Psoas muscle (tissue), 8 donors: ENCODE measurements around the gene MAP3K6. TPM values are rescaled to one million over a fixed set of nuclear protein-coding genes. Genes with fewer than 3 reads are reported as not detected.

ENCODE experiments used
- ATAC-seq, 4 donors: fragments of 200-7000 bp; cut with Tn5 transposase; one replicate each; pipeline ENCODE4 v1.9.1; 2020; ENCODE audit warnings: moderate library complexity in 3 of 4, mild to moderate bottlenecking in 2 of 4
- DNase-seq, 2 donors: peaks; one replicate each; pipeline ENCODE4 v3.0.0-alpha.2; 2020
- H3K27ac ChIP-seq: fragments of 200-600 bp; one replicate; pipeline ENCODE4 v1.8.0; 2022
- H3K27me3 ChIP-seq, 3 donors: fragments of 200-600 bp in 1 of 3; one replicate each; pipeline versions ENCODE4 v1.6.1 to v1.8.0; 2013 to 2022; ENCODE audit warnings: low read length in 2 of 3, mild to moderate bottlenecking in 2 of 3, moderate library complexity in 1 of 3; ENCODE audit not compliant: insufficient read depth in 3 of 3
- H3K36me3 ChIP-seq, 2 donors: fragments of 200-600 bp in 1 of 2; one replicate each; pipeline versions ENCODE4 v1.6.1 to v1.8.0; 2013 to 2022; ENCODE audit warnings: low read depth in 1 of 2, mild to moderate bottlenecking in 1 of 2, moderate library complexity in 1 of 2; ENCODE audit not compliant: insufficient read depth in 1 of 2
- H3K4me1 ChIP-seq: fragments of 200-600 bp; one replicate; pipeline ENCODE4 v1.8.0; 2022
- H3K4me3 ChIP-seq: fragments of 200-600 bp; one replicate; pipeline ENCODE4 v1.8.0; 2022; ENCODE audit warnings: mild to moderate bottlenecking
- H3K9me3 ChIP-seq: fragments of 200-600 bp; one replicate; pipeline ENCODE4 v1.8.0; 2022
- WGBS, 3 donors: extraction: QIAGEN DNeasy Blood & Tissue Kit; methylation state at CpG; one replicate each; pipeline versions ENCODE4 v1.1.6 to v1.1.7; 2013; 5-methylcytosine and 5-hydroxymethylcytosine counted together
- intact Hi-C, 2 donors: fragments of 100-400 bp; cut with DNase I; formaldehyde crosslinking; loops; one replicate each; pipeline versions ENCODE4 v1.11.0 to v1.14.2; 2022
- polyA plus RNA-seq, 3 donors: library from polyadenylated mRNA; stranded (reverse); fragments of 200-250 nt; gene quantifications; one replicate each; pipeline ENCODE4 v1.2.3, GENCODE V29; 2013
- total RNA-seq, 4 donors: library from RNA; stranded (reverse); fragmentation: NEBNext Ultra II Directional in 2 of 4; extraction: Animal tissue kit (Norgen Biotek cat#: 25700) in 2 of 4; gene quantifications; one replicate each; pipeline versions ENCODE4 v1.2.1 to v1.2.4, GENCODE V29; 2021 to 2023
- TF ChIP-seq, protein P1 (sequence below): fragments of 200-600 bp; IDR thresholded peaks from one replicate; pipeline ENCODE4 v1.8.0; 2022; ENCODE audit warnings: antibody characterized with exemption
- donor health status: healthy with polysubstance abuse.
- donor health status: DM: no; HTN: no; CAD: no; lungs with moderate emphysema.
- donor health status: Bipolar disorder and iron deficiency.
- donor health status: healthy.
- donor health status: DM: yes; HTN: yes; CAD: no.
- donor health status: DM: no; HTN: no; CAD: no.
- donor health status: DM: no; HTN: no; CAD: no.
- donor health status: DM: yes; HTN: yes; CAD: no.

MAP3K6 gene
- total and polyA plus RNA-seq, 7 donors: 11.1 to 29.8 (median 17.6) TPM

DNA sequence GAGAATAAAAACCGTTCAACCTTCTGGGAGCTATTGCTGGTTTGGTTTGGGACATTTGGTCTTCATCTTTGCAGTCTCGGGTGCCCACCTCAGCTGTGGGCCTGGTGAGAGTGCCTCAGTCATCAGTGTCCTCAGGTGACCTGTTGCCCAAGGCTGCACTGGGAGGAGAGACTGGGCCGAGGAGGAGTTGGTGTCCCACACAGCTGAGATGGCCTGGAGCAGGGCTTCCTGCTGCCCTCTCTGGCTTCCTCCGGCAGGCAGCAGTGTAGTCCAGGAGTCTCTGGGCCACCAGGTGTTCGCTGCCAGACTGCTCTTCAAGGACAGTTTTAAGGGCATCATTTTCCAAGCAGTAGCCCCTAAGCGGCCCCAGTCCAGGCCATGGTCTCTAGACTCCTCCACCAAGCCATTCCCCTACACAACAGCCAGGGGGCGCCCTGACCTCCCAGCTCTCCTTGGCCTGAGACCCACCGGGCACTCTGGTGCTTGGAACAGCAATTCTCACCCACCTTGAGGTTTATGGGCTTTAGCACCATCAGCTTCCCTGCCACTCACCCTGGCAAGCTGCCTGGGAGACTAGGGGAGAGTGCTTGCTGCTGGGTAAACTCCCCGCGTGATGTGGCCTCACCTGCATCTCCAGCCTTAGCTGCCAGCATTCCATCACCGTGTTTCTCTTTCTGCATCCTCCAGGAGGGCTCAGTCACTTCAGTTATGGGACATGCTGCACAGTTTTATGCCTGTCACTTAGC lies 34.1 kb downstream of the MAP3K6 start:
- no peak overlapping the region for H3K4me3 ChIP-seq
- TF ChIP-seq, protein P1, sequence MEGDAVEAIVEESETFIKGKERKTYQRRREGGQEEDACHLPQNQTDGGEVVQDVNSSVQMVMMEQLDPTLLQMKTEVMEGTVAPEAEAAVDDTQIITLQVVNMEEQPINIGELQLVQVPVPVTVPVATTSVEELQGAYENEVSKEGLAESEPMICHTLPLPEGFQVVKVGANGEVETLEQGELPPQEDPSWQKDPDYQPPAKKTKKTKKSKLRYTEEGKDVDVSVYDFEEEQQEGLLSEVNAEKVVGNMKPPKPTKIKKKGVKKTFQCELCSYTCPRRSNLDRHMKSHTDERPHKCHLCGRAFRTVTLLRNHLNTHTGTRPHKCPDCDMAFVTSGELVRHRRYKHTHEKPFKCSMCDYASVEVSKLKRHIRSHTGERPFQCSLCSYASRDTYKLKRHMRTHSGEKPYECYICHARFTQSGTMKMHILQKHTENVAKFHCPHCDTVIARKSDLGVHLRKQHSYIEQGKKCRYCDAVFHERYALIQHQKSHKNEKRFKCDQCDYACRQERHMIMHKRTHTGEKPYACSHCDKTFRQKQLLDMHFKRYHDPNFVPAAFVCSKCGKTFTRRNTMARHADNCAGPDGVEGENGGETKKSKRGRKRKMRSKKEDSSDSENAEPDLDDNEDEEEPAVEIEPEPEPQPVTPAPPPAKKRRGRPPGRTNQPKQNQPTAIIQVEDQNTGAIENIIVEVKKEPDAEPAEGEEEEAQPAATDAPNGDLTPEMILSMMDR: peak; percentile 73
- peak; percentile 47 to 84 (median 72) for ATAC-seq
- peak; percentile 57 to 68 for DNase-seq
- H3K9me3 ChIP-seq: no peaks in the 10 kb centered on the region
- intact Hi-C loops: no loop called here
- H3K36me3 ChIP-seq: peaks cover 6 to 73% of the 10 kb centered on the region in 2 donors
- H3K27me3 ChIP-seq: no peaks in the 10 kb centered on the region
- peaks cover 5% of the 10 kb centered on the region for H3K4me1 ChIP-seq
- 60 to 65% (median 61%) methylated on average over 11 of the region's 11 CpGs for WGBS, 3 donors
- no peak overlapping the region for H3K27ac ChIP-seq

DNA sequence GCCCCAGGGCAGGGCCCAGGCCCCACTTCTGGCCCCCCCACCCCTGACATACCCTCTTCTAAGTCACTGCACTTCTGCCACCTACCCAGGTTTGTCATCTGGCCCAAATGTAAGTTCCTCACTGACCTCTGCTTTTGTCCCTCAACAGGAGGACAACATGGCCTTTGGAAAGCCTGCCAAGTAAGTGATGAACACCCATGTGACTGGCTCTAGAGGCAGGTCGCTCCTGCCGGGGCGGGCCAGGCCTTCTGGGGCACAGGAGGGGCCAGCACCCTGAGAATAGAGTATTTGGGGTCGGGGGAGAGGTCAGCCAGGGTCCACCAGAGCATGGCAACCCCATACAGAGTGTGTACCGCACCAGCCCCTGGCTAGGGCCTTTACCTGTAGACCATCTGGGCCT lies 34.8 kb downstream of the MAP3K6 start:
- peaks cover 11% of the 10 kb centered on the region for H3K4me1 ChIP-seq
- DNase-seq (no peak), ATAC-seq (no peak)
- intact Hi-C loops: no loop called here
- no peak overlapping the region for H3K4me3 ChIP-seq
- 70 to 86% (median 79%) methylated on average over 5 of the region's 5 CpGs for WGBS, 3 donors
- H3K27me3 ChIP-seq: no peaks in the 10 kb centered on the region
- no peaks in the 10 kb centered on the region for H3K9me3 ChIP-seq
- H3K36me3 ChIP-seq: peaks cover 6 to 72% of the 10 kb centered on the region in 2 donors
- TF ChIP-seq, protein P1: no peak
- H3K27ac ChIP-seq: no peak overlapping the region

DNA sequence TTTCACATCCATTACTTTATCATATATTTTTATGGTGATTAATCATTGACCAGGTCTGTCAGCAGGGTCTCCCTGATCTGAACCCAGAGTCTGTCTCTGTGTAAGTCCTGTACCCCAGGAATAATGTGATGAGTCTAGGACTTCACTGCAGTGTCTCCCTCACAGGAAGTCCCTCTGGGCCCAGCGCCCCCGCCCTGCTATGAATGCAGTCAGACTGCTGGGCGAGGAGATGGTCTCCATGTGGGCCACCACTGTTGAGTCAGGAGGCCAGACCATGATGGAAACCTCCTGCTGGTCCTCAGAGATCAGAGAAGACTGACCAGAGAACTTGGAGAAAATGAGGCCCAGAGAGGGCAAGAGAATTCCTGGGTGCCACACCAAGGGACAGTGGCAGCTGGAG lies 35.3 kb downstream of the MAP3K6 start:
- no peak overlapping the region for H3K4me3 ChIP-seq
- no peaks in the 10 kb centered on the region for H3K9me3 ChIP-seq
- DNase-seq (no peak), ATAC-seq (no peak)
- no peak overlapping the region for H3K27ac ChIP-seq
- no peaks in the 10 kb centered on the region for H3K27me3 ChIP-seq
- WGBS, 3 donors: 86 to 90% (median 87%) methylated on average over 3 of the region's 3 CpGs
- H3K36me3 ChIP-seq: peaks cover 6 to 69% of the 10 kb centered on the region in 2 donors
- TF ChIP-seq, protein P1: no peak
- H3K4me1 ChIP-seq: peaks cover 15% of the 10 kb centered on the region
- intact Hi-C loops: no loop called here

DNA sequence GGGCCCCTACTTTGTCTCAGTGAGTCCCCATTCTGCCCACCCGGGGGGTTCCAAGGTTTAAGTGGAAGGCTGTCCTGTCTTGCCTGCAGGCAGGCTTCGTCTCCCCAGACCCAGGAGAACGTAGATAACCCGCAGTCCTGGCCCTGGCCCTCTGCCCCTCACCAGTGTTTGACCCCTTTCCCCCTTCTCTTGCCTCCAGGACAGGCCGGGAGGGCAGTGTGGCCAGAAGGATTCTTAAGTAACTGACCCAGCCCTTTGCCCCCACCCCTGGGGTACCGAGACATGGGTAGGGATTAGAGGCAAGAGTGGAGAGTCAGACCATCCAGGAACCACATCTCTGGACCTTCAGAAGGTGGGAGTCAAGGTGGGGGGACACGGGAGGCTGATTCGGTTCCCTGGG lies 36.0 kb downstream of the MAP3K6 start:
- TF ChIP-seq, protein P1: no peak
- Histone ChIP-seq H3K4me1 (peaks cover 22% of the 10 kb centered on the region), H3K4me3 (no peak overlapping the region), H3K9me3 (no peaks in the 10 kb centered on the region), H3K27ac (no peak overlapping the region), H3K27me3 (no peaks in the 10 kb centered on the region), H3K36me3 (peaks cover 0 to 69% of the 10 kb centered on the region in 2 donors)
- DNase-seq (no peak), ATAC-seq (no peak)
- 79 to 84% (median 81%) methylated on average over 8 of the region's 8 CpGs for WGBS, 3 donors
- intact Hi-C loops: no loop called here
